Tibial artery (tissue), 4 donors: ENCODE measurements around the gene MYLK.

Experiments used
- DNase-seq, 2 donors: peaks; one replicate each; pipeline ENCODE4 v3.0.0-alpha.2; 2019
- H3K27ac ChIP-seq, 2 donors: fragments of 200-600 bp; sonication (generic) in 1 of 2; 1 replicate in 1 of 2; 2 replicates in 1 of 2; pipeline ENCODE4 v1.5.1; 2018 to 2019; ENCODE audit warnings: mild to moderate bottlenecking in 1 of 2
- H3K27me3 ChIP-seq, 2 donors: fragments of 200-600 bp; sonication (generic) in 1 of 2; one replicate each; pipeline versions ENCODE4 v1.5.1 to v1.6.0; 2016 to 2019
- H3K36me3 ChIP-seq, 3 donors: fragments of 200-600 bp; sonication (generic) in 2 of 3; one replicate each; pipeline ENCODE4 v1.5.1; 2016 to 2019; ENCODE audit warnings: mild to moderate bottlenecking in 2 of 3
- H3K4me1 ChIP-seq, 4 donors: fragments of 200-600 bp; sonication (generic) in 2 of 4; 1 replicate in 3 of 4; 2 replicates in 1 of 4; pipeline ENCODE4 v1.5.1; 2016 to 2019
- H3K4me3 ChIP-seq, 2 donors: fragments of 200-600 bp; sonication (generic) in 1 of 2; 1 replicate in 1 of 2; 2 replicates in 1 of 2; pipeline ENCODE4 v1.5.1; 2018 to 2019; ENCODE audit warnings: mild to moderate bottlenecking in 2 of 2
- H3K9me3 ChIP-seq, 3 donors: fragments of 200-600 bp; sonication (generic) in 1 of 3; one replicate each; pipeline ENCODE4 v1.5.1; 2016 to 2019
- CTCF ChIP-seq, 2 experiments: fragments of 200-600 bp in 1 of 2; fragments of 450-650 bp in 1 of 2; IDR thresholded peaks; one replicate each; pipeline ENCODE4 v1.5.1; 2017 to 2019; ENCODE audit warnings: antibody characterized with exemption in 2 of 2, mild to moderate bottlenecking in 1 of 2, moderate library complexity in 1 of 2
- intact Hi-C: fragments of 100-400 bp; cut with DNase I; formaldehyde crosslinking; loops from one replicate; pipeline ENCODE4 v1.15.0; 2023; ENCODE audit warnings: low total_unique reads

The MYLK gene

GRCh38 chr3:123805504-123805903, 78.6 kb downstream of the MYLK start:
- intact Hi-C loops = no loop called here
- H3K4me3 ChIP-seq = no peak overlapping the region
- H3K27ac ChIP-seq = no peak overlapping the region
- no peaks in the 10 kb centered on the region for H3K9me3 ChIP-seq
- no peak for TF ChIP-seq CTCF (IDR thresholded peaks at IDR 0.05)
- no peak for DNase-seq
- H3K4me1 ChIP-seq = peaks cover 0 to 8% (median 2%) of the 10 kb centered on the region in 4 donors
- peaks cover 0 to 6% (median 0%) of the 10 kb centered on the region in 3 donors for H3K36me3 ChIP-seq
- H3K27me3 ChIP-seq = no peaks in the 10 kb centered on the region

GRCh38 chr3:123805101-123805500, 79.0 kb downstream of the MYLK start:
- H3K4me3 ChIP-seq = no peak overlapping the region
- no peak overlapping the region for H3K27ac ChIP-seq
- peaks cover 0 to 12% (median 6%) of the 10 kb centered on the region in 4 donors for H3K4me1 ChIP-seq
- DNase-seq = no peak
- no peaks in the 10 kb centered on the region for H3K9me3 ChIP-seq
- no peak for TF ChIP-seq CTCF (IDR thresholded peaks at IDR 0.05)
- intact Hi-C loops = no loop called here
- H3K36me3 ChIP-seq = peaks cover 0 to 6% (median 0%) of the 10 kb centered on the region in 3 donors
- H3K27me3 ChIP-seq = no peaks in the 10 kb centered on the region

GRCh38 chr3:123804676-123805075, 79.5 kb downstream of the MYLK start:
- H3K36me3 ChIP-seq = peaks cover 0 to 6% (median 0%) of the 10 kb centered on the region in 3 donors
- H3K4me3 ChIP-seq = no peak overlapping the region
- no peak for TF ChIP-seq CTCF (IDR thresholded peaks at IDR 0.05)
- intact Hi-C loops = no loop called here
- peaks cover 0 to 16% (median 10%) of the 10 kb centered on the region in 4 donors for H3K4me1 ChIP-seq
- no peak for DNase-seq
- no peaks in the 10 kb centered on the region for H3K27me3 ChIP-seq
- no peak overlapping the region for H3K27ac ChIP-seq
- no peaks in the 10 kb centered on the region for H3K9me3 ChIP-seq

GRCh38 chr3:123803521-123803920, 80.6 kb downstream of the MYLK start:
- no peak overlapping the region for H3K4me3 ChIP-seq
- H3K27ac ChIP-seq = no peak overlapping the region
- peaks cover 0 to 6% (median 0%) of the 10 kb centered on the region in 3 donors for H3K36me3 ChIP-seq
- TF ChIP-seq CTCF (IDR thresholded peaks at IDR 0.05) = no peak
- H3K27me3 ChIP-seq = no peaks in the 10 kb centered on the region
- peaks cover 0 to 16% (median 13%) of the 10 kb centered on the region in 4 donors for H3K4me1 ChIP-seq
- intact Hi-C loops = no loop called here
- H3K9me3 ChIP-seq = no peaks in the 10 kb centered on the region
- DNase-seq = no peak

GRCh38 chr3:123802007-123802625, 82.0 kb downstream of the MYLK start:
- H3K36me3 ChIP-seq = peaks cover 0 to 6% (median 0%) of the 10 kb centered on the region in 3 donors
- intact Hi-C loops = no loop called here
- DNase-seq = no peak
- H3K9me3 ChIP-seq = no peaks in the 10 kb centered on the region
- peaks cover 0 to 16% (median 13%) of the 10 kb centered on the region in 4 donors for H3K4me1 ChIP-seq
- no peak for TF ChIP-seq CTCF (IDR thresholded peaks at IDR 0.05)
- H3K27me3 ChIP-seq = no peaks in the 10 kb centered on the region
- no peak overlapping the region for H3K4me3 ChIP-seq
- no peak overlapping the region for H3K27ac ChIP-seq
